ENCODE data around the gene MYH14. TPM values are rescaled to one million over a fixed set of nuclear protein-coding genes. Genes with fewer than 3 reads are reported as not detected.

Gene MYH14
- total RNA-seq, 1 donor from 2014 or later, result not detected

- DNase-seq, result no peak
- POLR2A ChIA-PET, result no interaction called here
- Mint-ChIP-seq H3K9me3 (no peaks in the 10 kb centered on the region), H3K4me1 (no peaks in the 10 kb centered on the region), H3K27me3 (peaks cover 22% of the 10 kb centered on the region), H3K36me3 (ENCODE audit: low read depth) (no peaks in the 10 kb centered on the region), H3K4me3 (no peak overlapping the region), H3K27ac (no peak overlapping the region)
- intact Hi-C loops (cut with micrococcal nuclease), result no loop called here
- TF ChIP-seq CTCF (IDR thresholded peaks at IDR 0.05), result no peak
- ATAC-seq (ENCODE audit: low read depth), result no peak
- CTCF ChIA-PET, result no interaction called here
Observed at GRCh38 chr19:50269653-50270052, 66.2 kb downstream of the MYH14 start.

GRCh38 chr19:50272263-50272897, 69.0 kb downstream of the MYH14 start:
- no peak for DNase-seq
- intact Hi-C loops (cut with micrococcal nuclease), result no loop called here
- H3K4me3 Mint-ChIP-seq, result no peak overlapping the region
- no peaks in the 10 kb centered on the region for H3K36me3 Mint-ChIP-seq (ENCODE audit: low read depth)
- no peak for TF ChIP-seq CTCF (IDR thresholded peaks at IDR 0.05)
- ATAC-seq (ENCODE audit: low read depth), result no peak
- no peaks in the 10 kb centered on the region for H3K4me1 Mint-ChIP-seq
- H3K9me3 Mint-ChIP-seq, result no peaks in the 10 kb centered on the region
- ChIA-PET POLR2A (no interaction called here), CTCF (no interaction called here)
- H3K27ac Mint-ChIP-seq, result no peak overlapping the region
- H3K27me3 Mint-ChIP-seq, result peaks cover 20% of the 10 kb centered on the region

DNA sequence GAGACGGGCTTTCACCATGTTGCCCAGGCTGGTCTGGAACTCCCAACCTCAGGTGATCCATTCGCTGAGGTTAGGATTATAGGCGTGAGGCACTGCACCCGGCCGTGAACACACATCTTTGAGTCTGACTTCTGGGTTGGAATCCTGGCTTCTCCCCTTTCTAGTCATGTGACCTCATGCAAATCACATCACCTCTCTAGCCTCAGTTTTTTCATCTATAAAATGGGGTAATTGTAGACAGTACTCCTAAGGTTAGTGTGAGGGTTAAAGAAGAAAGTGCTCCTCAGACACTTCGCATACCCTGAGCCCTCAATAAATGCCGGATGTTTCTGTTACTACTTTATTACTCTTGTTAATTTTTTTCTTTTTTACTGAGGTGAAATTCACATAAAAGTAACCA, 70.4 kb downstream of the MYH14 start:
- no peak for TF ChIP-seq CTCF (IDR thresholded peaks at IDR 0.05)
- DNase-seq (no peak), ATAC-seq (ENCODE audit: low read depth) (no peak)
- H3K9me3 Mint-ChIP-seq, result no peaks in the 10 kb centered on the region
- no peak overlapping the region for H3K27ac Mint-ChIP-seq
- H3K27me3 Mint-ChIP-seq, result peaks cover 12% of the 10 kb centered on the region
- intact Hi-C loops (cut with micrococcal nuclease), result no loop called here
- no peaks in the 10 kb centered on the region for H3K36me3 Mint-ChIP-seq (ENCODE audit: low read depth)
- ChIA-PET POLR2A (no interaction called here), CTCF (no interaction called here)
- H3K4me3 Mint-ChIP-seq, result no peak overlapping the region
- H3K4me1 Mint-ChIP-seq, result no peaks in the 10 kb centered on the region

GRCh38 chr19:50275577-50276368, 72.4 kb downstream of the MYH14 start:
- POLR2A ChIA-PET, result no interaction called here
- intact Hi-C loops (cut with micrococcal nuclease), result no loop called here
- Mint-ChIP-seq H3K27me3 (peaks cover 10% of the 10 kb centered on the region), H3K4me1 (no peaks in the 10 kb centered on the region), H3K36me3 (ENCODE audit: low read depth) (no peaks in the 10 kb centered on the region), H3K4me3 (no peak overlapping the region), H3K27ac (no peak overlapping the region), H3K9me3 (no peaks in the 10 kb centered on the region)
- DNase-seq (no peak), ATAC-seq (ENCODE audit: low read depth) (no peak)
- CTCF ChIA-PET, result no interaction called here
- no peak for TF ChIP-seq CTCF (IDR thresholded peaks at IDR 0.05)

DNA sequence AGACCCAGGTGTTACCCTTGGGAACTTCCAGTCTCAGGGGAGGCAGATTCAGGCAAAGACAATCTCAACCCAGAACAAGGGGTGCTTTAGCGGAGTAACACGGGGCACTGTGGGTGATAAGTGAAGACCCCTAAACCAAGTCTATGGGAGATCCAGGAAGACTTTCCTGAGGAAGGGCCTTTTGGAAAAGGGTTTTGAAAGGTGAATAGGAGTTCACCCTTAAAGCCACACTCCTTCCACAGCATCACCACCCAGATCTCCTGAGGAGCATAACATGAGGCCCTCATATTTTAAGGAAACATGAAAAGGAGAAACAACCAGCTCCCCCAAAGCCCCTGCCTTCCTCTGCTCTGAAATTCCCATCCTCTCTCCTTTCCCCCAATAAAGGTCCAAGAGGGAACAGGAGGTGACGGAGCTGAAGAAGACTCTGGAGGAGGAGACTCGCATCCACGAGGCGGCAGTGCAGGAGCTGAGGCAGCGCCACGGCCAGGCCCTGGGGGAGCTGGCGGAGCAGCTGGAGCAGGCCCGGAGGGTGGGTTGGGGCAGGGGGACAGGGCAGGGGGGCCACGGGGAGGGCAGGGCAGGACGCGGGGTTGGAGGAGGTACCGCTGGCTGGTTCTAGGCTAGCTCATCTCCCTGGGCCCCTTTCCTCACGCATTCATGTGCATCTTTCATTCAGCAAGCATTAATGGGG, 73.1 kb downstream of the MYH14 start:
- intact Hi-C loops (cut with micrococcal nuclease), result no loop called here
- peaks cover 5% of the 10 kb centered on the region for H3K27me3 Mint-ChIP-seq
- H3K4me3 Mint-ChIP-seq, result no peak overlapping the region
- no peak for TF ChIP-seq CTCF (IDR thresholded peaks at IDR 0.05)
- no peaks in the 10 kb centered on the region for H3K36me3 Mint-ChIP-seq (ENCODE audit: low read depth)
- DNase-seq, result no peak
- no peaks in the 10 kb centered on the region for H3K4me1 Mint-ChIP-seq
- no peak overlapping the region for H3K27ac Mint-ChIP-seq
- CTCF ChIA-PET, result no interaction called here
- ATAC-seq (ENCODE audit: low read depth), result no peak
- no peaks in the 10 kb centered on the region for H3K9me3 Mint-ChIP-seq
- POLR2A ChIA-PET, result no interaction called here
